Middle frontal gyrus (tissue), 1 donor: ENCODE results near the gene MEGF8.

Experiments used
- DNase-seq: peaks from one replicate; pipeline ENCODE4 v3.0.0-alpha.2; 2015; ENCODE audit warnings: low spot score; ENCODE audit errors: extremely low spot score

Gene MEGF8

DNA sequence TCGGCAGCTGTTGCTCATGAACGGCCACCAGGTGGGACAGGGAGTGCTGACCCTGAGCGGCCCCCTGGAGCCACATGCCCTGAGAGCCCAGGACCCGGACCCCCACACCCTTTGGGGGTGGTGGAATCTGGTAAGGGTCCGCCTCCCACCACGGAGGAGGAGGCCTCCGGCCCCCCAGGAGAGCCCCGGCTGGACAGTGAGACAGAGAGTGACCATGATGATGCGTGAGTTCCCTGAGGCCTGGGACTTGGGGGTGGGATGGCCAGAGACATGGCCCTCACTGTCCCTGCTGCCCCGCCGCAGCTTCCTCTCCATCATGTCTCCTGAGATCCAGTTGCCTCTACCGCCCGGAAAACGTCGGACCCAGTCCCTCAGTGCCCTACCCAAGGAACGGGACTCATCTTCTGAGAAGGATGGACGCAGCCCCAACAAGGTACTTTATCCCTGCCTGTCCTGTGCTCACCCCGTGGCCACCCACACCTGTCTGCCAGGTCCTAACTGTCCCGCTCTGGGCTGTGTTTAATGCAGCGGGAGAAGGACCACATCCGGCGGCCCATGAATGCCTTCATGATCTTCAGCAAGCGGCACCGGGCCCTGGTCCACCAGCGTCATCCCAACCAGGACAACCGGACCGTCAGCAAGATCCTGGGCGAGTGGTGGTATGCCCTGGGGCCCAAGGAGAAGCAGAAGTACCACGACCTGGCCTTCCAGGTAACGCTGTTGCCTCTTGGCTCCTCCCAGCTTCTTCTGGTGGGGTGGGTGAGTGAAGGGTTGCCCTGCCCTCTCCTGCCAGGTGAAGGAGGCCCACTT, 38.2 kb upstream of the MEGF8 start:
- DNase-seq, result no peak

DNA sequence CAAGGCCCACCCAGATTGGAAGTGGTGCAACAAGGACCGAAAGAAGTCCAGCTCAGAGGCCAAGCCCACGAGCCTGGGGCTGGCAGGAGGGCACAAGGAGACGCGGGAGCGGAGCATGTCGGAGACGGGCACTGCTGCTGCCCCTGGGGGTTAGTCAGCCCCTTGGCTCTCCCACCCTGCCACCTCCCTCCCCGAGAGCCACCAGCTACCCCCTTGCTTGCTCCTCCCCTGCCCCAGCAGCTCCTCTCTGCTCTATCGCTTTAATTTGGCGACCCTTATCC, 37.7 kb upstream of the MEGF8 start:
- no peak for DNase-seq

DNA sequence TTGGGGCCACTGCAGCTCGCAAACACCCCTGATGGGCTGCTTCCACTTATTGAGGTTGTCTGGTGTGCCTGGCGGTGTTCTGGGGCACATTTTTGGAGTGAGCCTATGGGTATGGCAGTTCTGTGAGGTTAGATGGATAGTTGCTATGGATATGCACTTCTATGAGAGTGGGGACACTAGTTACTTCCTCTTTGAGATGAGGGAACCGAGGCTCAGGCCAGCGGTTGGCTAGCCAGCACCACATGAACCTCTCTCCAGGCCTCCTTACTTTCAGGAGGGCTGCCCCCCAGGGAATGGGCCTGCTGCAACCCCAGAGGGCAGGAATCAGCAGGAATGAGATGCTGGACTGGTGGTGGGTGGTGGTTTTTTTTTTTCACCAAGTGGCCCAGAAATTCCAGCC, 37.0 kb upstream of the MEGF8 start:
- no peak for DNase-seq

DNA sequence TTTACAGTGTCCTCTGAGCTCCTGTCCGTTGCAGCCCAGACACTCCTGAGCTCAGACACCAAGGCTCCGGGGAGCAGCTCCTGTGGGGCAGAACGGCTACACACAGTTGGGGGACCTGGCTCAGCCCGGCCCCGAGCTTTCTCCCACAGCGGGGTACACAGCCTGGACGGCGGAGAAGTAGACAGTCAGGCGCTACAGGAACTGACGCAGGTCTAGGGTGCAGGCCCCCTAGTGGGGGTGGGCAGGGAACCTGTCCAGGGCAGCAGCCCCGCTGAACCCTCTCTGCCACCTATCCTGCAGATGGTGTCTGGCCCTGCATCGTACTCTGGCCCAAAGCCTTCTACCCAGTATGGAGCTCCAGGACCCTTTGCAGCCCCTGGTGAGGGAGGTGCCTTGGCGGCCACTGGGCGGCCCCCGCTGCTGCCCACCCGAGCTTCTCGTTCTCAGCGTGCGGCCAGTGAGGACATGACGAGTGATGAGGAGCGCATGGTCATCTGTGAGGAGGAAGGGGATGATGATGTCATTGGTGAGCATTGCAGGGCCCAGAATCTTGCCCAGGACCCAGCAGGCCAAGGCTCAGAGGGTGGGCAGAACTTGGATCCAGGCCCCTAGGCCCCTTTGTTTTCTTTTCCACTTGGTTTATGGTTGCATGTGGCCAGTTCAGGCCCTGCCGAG, 36.4 kb upstream of the MEGF8 start:
- DNase-seq, result no peak

DNA sequence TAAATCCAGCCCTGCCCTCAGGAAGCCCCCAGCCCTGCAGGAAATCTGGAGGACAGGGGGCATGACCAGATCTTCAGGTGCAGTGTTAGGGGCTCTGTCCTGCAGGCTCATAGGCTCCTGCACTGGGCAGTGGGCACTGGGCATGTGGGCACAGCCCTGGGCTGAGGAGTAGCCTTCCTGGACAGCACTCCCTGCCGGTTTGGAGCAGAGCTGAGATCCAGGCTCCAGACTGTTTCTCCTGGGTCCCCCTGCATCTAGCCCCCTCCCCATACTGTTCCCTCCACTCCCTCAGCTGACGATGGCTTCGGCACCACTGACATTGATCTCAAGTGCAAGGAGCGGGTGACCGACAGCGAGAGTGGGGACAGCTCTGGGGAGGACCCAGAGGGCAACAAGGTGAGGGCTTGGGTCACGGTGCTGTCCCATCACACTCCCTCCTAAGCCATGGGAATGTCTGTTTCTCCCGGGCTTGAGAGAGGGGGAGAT, 35.8 kb upstream of the MEGF8 start:
- no peak for DNase-seq

DNA sequence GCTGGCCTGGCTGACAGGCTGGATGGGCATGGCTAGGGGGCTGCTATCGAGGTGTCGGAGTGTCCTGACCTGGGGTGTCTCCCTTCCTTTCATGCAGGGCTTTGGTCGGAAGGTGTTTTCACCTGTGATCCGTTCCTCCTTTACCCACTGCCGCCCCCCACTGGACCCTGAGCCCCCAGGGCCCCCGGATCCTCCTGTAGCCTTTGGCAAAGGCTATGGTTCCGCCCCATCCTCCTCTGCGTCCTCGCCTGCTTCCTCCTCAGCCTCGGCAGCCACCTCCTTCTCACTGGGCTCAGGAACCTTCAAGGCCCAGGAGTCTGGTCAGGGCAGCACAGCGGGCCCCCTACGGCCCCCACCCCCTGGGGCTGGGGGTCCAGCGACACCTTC, 35.3 kb upstream of the MEGF8 start:
- DNase-seq, result no peak

DNA sequence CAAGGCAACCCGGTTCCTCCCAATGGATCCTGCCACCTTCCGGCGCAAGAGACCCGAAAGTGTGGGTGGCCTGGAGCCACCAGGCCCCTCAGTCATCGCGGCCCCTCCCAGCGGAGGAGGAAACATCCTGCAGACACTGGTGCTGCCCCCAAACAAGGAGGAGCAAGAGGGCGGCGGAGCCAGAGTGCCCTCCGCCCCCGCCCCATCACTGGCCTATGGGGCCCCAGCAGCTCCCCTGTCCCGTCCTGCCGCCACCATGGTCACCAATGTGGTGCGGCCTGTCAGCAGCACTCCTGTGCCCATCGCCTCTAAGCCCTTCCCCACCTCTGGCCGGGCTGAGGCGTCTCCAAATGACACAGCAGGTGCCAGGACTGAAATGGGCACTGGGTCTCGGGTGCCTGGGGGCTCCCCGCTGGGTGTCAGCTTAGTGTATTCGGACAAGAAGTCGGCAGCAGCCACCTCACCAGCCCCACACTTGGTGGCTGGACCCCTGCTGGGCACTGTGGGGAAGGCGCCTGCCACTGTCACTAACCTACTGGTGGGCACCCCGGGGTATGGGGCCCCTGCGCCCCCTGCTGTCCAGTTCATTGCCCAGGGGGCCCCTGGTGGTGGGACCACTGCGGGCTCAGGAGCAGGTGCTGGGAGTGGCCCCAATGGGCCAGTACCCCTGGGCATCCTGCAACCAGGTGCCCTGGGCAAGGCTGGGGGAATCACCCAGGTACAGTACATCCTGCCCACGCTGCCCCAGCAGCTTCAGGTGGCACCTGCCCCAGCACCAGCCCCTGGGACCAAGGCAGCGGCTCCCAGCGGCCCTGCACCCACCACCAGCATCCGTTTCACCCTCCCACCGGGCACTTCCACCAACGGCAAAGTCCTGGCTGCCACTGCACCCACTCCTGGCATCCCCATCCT, 34.7 kb upstream of the MEGF8 start:
- DNase-seq, result no peak

DNA sequence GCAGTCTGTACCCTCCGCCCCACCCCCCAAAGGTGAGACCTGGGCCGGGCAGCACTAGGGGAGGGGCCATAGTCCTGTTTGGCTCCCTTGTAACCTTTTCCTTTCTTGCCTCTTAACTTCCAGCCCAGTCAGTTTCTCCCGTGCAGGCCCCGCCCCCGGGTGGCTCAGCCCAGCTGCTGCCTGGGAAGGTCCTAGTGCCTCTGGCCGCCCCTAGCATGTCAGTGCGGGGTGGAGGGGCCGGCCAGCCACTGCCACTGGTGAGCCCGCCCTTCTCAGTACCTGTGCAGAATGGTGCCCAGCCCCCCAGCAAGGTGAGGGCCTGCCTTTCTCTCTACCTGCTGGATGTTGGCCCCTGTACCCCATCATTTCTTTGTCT, 34.0 kb upstream of the MEGF8 start:
- DNase-seq, result no peak

DNA sequence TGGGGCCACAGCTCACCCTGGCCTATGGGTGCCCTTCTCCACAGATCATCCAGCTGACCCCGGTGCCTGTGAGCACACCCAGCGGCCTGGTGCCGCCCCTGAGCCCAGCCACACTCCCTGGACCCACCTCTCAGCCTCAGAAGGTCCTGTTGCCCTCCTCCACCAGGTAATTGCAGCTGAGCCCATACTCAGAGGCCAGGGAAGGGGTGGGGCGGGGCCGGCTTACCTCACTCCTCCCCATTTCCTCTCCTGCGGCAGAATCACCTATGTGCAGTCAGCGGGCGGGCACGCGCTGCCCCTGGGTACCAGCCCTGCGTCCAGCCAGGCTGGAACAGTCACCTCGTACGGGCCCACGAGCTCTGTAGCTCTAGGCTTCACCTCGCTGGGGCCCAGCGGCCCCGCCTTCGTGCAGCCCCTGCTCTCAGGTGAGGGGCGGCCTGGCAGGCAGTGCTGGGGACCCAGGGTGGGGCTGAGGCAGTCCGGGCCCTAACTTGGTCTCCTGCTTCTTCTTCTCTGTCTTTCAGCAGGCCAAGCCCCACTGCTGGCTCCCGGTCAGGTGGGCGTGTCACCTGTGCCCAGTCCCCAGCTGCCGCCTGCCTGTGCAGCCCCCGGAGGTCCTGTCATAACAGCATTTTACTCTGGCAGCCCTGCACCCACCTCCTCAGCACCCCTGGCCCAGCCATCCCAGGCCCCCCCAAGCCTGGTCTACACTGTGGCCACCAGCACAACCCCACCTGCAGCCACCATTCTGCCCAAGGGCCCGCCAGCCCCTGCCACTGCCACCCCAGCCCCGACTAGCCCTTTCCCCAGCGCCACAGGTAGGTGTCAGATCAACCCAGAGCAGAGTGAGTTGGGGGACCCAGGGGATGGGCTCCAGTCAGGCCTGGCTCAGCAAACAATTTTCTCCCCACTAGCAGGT, 33.1 kb upstream of the MEGF8 start:
- DNase-seq, result no peak

DNA sequence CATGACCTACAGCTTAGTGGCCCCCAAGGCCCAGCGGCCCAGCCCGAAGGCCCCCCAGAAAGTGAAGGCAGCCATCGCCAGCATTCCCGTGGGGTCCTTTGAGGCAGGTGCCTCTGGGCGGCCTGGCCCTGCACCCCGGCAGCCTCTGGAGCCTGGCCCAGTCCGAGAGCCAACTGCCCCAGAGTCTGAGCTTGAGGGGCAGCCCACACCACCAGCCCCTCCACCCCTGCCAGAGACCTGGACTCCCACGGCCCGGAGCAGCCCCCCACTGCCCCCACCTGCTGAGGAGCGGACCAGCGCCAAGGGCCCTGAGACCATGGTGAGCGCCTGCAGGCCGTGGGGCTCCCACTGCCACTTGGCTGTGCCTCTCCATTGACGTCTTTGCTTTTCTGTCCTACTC, 32.5 kb upstream of the MEGF8 start:
- DNase-seq, result no peak

DNA sequence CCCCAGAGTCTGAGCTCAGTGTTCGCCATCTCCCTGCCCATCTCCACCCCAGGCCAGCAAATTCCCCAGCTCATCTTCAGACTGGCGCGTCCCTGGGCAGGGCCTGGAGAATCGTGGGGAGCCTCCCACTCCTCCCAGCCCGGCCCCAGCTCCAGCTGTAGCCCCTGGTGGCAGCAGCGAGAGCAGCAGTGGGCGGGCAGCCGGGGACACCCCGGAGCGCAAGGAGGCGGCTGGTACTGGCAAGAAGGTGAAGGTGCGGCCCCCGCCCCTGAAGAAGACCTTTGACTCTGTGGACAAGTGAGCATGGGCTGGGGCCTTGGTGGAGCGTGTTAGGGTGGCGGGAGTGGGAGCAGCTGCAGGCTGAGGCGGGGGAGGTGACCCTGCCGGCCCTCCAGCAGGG, 31.9 kb upstream of the MEGF8 start:
- DNase-seq, result no peak

DNA sequence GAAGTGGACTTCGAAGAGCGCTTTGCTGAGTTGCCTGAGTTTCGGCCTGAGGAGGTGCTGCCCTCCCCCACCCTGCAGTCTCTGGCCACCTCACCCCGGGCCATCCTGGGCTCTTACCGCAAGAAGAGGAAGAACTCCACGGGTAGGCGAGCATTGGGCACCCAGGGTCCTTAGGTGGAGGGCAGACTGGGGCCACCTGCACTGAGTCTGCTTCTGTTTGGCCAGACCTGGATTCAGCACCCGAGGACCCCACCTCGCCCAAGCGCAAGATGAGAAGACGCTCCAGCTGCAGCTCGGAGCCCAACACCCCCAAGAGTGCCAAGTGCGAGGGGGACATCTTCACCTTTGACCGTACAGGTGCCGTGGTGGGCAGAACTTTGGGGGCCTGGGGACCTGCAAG, 31.5 kb upstream of the MEGF8 start:
- no peak for DNase-seq

DNA sequence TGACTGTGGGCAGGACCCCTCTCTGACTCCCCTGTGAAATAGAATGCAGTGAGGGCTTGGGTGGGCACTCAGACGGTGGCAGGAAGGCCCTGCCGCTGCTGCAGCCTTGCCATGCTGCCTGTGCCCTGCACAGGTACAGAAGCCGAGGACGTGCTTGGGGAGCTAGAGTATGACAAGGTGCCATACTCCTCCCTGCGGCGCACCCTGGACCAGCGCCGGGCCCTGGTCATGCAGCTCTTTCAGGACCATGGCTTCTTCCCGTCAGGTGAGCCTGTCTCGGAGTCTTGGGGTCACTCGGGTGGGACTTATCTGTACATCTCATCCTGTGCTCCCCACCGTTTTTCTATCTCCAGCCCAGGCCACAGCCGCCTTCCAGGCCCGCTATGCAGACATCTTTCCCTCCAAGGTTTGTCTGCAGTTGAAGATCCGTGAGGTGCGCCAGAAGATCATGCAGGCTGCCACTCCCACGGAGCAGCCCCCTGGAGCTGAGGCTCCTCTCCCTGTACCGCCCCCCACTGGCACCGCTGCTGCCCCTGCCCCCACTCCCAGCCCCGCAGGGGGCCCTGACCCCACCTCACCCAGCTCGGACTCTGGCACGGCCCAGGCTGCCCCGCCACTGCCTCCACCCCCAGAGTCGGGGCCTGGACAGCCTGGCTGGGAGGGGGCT, 30.8 kb upstream of the MEGF8 start:
- no peak for DNase-seq

DNA sequence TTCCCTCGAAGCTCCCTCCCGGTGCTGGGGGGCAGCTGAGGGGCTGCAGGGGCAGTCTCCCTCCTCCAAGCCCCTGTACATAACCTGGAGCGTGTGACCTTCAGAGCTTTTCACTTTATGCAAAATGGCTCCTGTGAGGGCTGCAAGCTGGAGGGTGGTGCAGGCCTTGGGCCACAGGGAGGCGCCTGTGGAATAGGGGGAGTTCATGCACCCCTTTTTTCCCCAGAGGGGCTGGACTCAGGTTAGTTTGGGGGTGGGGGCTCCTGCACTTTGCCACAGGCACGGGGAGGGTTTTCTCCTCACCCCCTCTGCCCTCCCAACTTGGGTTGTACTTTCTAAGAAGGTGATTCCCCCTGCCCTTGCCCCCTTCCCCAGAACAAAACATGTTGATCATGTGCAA, 30.1 kb upstream of the MEGF8 start:
- DNase-seq, result no peak

DNA sequence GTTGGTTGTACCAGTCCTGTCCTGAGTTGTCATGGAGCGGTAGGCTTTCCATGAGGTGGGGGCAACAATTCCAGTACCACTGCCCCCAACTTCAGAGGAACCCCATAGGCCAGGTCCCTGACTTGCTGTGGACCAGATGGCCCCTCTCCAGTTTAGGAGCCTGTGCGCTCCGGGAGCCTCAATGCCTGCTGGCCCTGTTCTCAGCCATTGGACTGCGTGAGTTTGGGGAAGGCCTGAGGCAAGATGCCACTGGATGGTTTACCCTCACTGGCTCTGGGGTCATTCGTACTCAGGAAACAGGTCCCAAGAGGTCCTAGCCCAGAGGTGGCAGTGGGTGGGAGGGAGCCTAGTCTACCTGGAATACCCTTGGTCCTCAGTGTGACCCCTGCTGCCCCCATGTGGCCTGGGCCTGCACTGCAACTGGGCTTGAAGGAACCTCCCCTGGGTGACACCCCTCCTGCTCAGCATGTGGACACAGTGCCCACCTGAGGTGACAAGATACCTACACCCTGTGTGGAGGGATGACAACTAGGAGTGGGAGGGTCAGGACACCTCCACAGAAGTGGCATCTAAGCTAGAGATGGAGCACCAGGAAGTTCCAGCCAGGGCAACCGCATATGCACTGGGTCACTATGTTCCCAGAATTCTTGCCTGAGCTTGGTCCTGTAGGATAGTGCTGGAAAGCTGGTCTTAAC, 29.5 kb upstream of the MEGF8 start:
- no peak for DNase-seq

DNA sequence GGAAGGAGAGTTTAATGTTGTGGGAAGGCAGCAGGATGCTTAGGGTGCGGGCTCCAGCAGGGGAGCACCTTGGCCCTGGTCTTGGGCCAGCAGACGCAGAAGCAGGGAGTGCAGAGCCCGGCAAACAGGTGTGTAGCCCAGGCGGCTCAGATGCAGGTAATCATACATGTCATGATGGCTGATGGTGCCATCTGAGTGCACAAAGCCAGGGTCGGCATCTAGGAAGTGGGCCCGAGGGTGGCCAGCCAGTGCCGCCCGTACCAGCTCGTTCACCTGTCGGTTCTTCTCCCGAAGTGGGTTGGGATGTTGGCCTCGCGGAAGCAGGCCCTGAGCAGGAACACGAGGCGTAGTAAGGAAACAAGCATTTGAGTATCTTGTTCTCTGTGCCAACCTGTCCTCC, 28.4 kb upstream of the MEGF8 start:
- no peak for DNase-seq

DNA sequence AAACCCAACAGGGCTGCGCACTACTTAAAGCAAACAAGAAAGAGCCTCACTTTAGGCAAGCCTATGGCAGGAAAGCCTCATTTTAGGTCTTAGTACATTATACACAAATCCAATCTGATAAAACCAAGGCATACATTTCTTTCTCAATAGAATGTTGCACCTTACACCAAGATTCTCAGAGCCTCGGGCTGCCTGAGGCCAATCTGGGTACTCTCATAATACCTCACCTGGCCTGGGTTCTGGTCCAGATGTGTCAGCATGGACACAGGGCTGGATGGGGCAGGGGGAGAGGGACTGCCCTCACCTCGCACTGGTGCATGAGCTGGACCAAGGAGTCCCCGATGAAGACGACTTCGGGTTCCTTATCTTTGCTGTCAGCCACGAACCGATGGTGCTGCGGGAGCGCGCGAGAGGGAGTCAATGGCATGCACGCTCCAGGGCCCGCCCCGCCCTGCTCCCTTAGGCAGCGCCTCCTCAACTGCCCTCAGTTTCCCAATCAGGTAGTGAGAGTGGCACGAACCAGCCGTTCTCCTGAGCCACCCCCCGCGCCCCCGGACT, 23.7 kb upstream of the MEGF8 start, which contains the start of gene PRR19:
PRR19 (plus strand) TSS at position 487 of the 558 bp plus-strand sequence. CDS start 7,453 bp downstream, outside the sequence.
- DNase-seq, result no peak

DNA sequence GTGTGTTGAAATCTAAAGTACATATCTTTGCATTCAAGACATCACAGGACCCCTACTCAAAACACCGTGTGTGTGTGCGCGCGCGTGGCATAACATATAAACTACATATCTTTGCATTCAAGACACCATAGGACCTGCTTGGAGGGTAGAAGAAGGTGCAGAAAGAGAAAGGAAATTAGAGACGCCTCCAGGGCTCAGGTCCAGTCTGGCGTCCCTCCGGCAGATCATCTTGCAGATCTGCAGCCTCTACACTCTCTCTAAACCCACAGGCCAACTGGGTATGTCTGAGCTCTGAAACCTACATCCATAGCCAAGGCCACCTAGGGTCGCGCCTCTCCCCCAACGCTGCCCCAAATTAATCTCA, 22.4 kb upstream of the MEGF8 start:
- DNase-seq, result no peak

DNA sequence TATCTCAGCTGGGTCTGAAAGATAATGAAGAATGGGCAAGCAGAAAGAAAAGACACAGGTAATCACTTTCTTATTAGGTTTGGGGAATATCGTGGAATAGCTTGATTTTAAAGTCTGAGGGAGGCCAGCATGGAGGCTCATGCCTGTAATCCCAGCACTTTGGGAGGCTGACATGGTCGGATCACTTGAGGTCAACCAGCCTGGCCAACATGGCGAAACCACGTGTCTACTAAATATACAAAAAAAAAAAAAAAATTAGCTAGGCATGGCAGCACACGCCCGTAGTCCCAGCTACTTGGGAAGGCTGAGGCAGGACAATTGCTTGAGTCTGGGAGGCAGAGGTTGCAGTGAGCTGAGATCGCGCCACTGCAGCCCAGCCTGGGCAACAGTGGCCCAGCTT, 21.6 kb upstream of the MEGF8 start:
- no peak for DNase-seq

DNA sequence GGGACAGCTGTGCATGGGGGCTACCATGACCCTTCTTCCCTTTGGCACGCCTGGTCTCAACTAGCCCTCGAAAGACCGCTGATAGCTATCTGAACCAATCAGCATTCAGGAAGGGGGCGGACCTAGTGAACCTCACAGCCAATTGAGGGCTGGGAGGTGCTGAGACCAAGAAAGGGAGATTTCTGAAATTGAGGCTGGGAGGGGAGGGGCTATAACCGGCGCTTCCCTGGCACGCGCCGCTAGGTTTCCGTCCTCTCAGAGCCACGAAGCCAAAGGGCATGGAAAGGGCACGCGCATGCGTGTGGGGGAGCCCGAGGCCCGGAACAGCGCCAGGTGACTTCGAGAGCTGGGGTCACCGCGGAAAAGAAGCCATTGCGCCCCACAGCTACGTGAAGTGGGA, 18.8 kb upstream of the MEGF8 start:
- DNase-seq, result no peak
